PC-3 (cell line): ENCODE results near the gene SLC25A36.

Source experiments
- CTCF ChIP-seq: fragments of 300-600 bp; sonication (generic); conservative IDR thresholded peaks from 2 replicates; pipeline ENCODE4 v1.5.1; 2017; ENCODE audit warnings: antibody characterized with exemption, low read depth, mild to moderate bottlenecking, low read length
- EZH2 ChIP-seq: fragments of 300-600 bp; sonication (generic); IDR thresholded peaks from one replicate; pipeline ENCODE4 v1.6.1; 2017; ENCODE audit warnings: antibody characterized with exemption, mild to moderate bottlenecking, low read length; ENCODE audit not compliant: unreplicated experiment

- TF ChIP-seq CTCF = no peak
- no peak for TF ChIP-seq EZH2
Observed at GRCh38 chr3:141015481-141015880, 73.8 kb downstream of the SLC25A36 start.
